AG04450 (cell line): ENCODE results near the gene IFNB1. TPM values are rescaled to one million over a fixed set of nuclear protein-coding genes. Genes with fewer than 3 reads are reported as not detected.

Source experiments
- CTCF ChIA-PET: fragments of 300-600, 350-600 bp; formaldehyde crosslinking; extraction: SDS; loops from one replicate; lab custom pipeline; 2022; ENCODE audit warnings: antibody characterized with exemption, inconsistent platforms; lab: Charles Lee
- POLR2A ChIA-PET: fragments of 350-600 bp; formaldehyde crosslinking; extraction: SDS; loops from one replicate; lab custom pipeline; 2021; ENCODE audit warnings: antibody characterized with exemption, inconsistent platforms; lab: Yijun Ruan, JAX
- DNase-seq: peaks from one replicate; pipeline ENCODE4 v3.0.0-alpha.2; 2011; ENCODE audit warnings: low read depth, low spot score
- H3K27ac ChIP-seq: one replicate; pipeline ENCODE4 v1.5.1; 2012; ENCODE audit warnings: low read depth, low read length, control low read depth
- H3K27me3 ChIP-seq: one replicate; pipeline ENCODE4 v1.6.0; 2012; ENCODE audit warnings: low read length; ENCODE audit not compliant: control insufficient read depth, insufficient read depth
- H3K4me3 ChIP-seq: 2 replicates; pipeline ENCODE4 v1.5.1; 2011; ENCODE audit warnings: mild to moderate bottlenecking, low read depth, low read length, control low read depth
- H3K9me3 ChIP-seq: 2 replicates; pipeline ENCODE4 v1.5.1; 2012; ENCODE audit warnings: low read length; ENCODE audit not compliant: control insufficient read depth, insufficient read depth
- polyA plus RNA-seq: library from polyadenylated mRNA; depleted of rRNA; stranded (reverse); fragments of >200 nt; gene quantifications from 2 replicates; pipeline ENCODE4 v1.2.3, GENCODE V29; 2011
- TF ChIP-seq, protein P1 (sequence below): IDR thresholded peaks from 2 replicates; pipeline ENCODE4 v1.5.1; 2011; ENCODE audit warnings: low read depth, low read length, control low read depth, inconsistent platforms

The IFNB1 gene
- polyA plus RNA-seq, 1 experiment = not detected

DNA sequence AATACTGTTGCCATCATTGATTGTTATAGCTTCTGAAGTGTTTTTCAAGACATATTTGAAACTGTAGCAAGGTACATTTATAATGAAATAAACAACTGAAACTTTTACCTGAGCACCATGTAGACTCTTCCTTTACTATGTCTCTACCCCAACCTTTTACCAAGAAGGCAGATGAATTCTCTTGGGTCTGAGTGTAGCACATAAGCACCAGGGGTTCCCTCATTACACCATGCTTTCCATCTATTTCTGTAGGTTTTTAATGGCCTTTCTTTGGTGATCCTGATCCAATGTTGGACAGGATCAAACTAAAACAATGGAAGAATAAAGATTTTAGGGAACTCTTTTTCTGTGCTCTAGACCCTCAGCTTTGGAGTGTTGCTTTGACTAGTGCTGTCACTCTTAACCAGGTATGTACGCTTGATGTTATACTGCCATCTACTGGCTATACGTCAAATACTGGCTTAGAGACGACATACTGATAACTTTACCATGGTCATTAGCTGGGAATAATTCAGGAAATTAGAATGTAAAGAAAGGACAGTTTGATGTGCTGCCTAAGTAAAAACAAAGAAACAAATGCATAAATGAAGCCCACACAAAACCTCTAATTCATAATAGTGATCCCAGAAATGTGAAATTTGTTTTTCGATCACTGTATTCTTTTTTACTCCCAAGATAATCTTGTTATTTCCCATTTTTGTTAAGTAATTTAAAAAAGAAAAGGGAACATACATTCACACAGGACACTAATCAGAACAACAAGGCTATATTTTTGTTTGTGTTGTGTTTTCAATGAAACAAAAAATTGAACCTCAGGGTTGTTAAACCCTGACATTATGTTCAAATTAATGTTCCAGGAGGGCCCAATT, 33.2 kb upstream of the IFNB1 start:
- no peaks in the 10 kb centered on the region for H3K27me3 ChIP-seq
- TF ChIP-seq, protein P1, sequence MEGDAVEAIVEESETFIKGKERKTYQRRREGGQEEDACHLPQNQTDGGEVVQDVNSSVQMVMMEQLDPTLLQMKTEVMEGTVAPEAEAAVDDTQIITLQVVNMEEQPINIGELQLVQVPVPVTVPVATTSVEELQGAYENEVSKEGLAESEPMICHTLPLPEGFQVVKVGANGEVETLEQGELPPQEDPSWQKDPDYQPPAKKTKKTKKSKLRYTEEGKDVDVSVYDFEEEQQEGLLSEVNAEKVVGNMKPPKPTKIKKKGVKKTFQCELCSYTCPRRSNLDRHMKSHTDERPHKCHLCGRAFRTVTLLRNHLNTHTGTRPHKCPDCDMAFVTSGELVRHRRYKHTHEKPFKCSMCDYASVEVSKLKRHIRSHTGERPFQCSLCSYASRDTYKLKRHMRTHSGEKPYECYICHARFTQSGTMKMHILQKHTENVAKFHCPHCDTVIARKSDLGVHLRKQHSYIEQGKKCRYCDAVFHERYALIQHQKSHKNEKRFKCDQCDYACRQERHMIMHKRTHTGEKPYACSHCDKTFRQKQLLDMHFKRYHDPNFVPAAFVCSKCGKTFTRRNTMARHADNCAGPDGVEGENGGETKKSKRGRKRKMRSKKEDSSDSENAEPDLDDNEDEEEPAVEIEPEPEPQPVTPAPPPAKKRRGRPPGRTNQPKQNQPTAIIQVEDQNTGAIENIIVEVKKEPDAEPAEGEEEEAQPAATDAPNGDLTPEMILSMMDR = peak; percentile 91
- DNase-seq = peak; percentile 56
- H3K4me3 ChIP-seq = no peak overlapping the region
- POLR2A ChIA-PET = no interaction called here
- no peak overlapping the region for H3K27ac ChIP-seq
- H3K9me3 ChIP-seq = no peaks in the 10 kb centered on the region
- CTCF ChIA-PET = interaction anchor here (0.6 to 6.6 kb wide), 59 partner anchors 8 to 1185 kb away, joined by 3 to 103 read pairs (median 4); partner anchors contain the start of genes IFNB1 and MLLT3

DNA sequence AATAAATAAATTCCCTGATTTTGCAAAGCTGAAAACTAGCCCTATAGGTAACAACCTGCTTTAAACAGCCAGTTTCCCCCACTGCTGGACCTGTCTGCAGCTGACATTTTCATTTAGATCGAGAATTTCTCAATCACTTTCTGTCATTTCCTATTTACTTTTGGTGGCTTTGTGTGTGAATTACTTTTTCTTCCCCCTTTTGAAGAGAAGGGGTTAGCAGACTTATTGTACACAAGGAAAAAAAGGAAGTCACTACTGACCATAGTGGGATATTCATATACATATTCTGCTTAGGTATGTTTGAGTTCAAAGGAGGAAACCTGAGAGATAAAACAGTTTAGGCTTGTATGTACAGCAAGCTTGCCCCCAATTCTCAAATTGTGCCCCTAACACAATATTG, 27.0 kb upstream of the IFNB1 start:
- TF ChIP-seq, protein P1 = no peak
- no peaks in the 10 kb centered on the region for H3K27me3 ChIP-seq
- H3K27ac ChIP-seq = no peak overlapping the region
- H3K4me3 ChIP-seq = no peak overlapping the region
- POLR2A ChIA-PET = no interaction called here
- no peak for DNase-seq
- no peaks in the 10 kb centered on the region for H3K9me3 ChIP-seq
- CTCF ChIA-PET = interaction anchor here (0.5 to 3.4 kb wide), 5 partner anchors 8 to 480 kb away, joined by 3 to 15 read pairs (median 3); no protein-coding TSS in a partner anchor

DNA sequence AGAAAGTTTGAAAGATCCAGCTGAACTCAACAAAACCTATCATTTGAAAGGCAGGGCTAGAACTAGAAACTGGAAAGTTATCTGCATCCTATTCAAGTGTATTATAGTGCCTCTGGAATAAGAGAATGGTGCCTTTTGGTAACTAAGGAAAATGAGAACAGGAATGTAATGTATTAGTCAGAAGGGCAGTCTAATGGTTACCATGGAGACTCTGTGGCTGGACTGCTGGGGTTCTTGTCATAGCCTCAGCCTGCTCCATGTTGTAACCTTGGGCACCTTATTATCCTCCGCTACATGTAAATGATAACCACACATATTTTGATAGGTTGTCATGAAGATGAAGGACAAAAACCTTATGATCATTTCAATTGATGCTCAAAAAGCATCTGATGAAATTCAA, 24.6 kb upstream of the IFNB1 start:
- H3K9me3 ChIP-seq = no peaks in the 10 kb centered on the region
- no peaks in the 10 kb centered on the region for H3K27me3 ChIP-seq
- TF ChIP-seq, protein P1 = no peak
- ChIA-PET POLR2A (no interaction called here), CTCF (interaction anchor here (0.9 to 1.6 kb wide), 2 partner anchors 8 to 161 kb away, joined by 3 to 10 read pairs; no protein-coding TSS in a partner anchor)
- no peak for DNase-seq
- H3K4me3 ChIP-seq = no peak overlapping the region
- no peak overlapping the region for H3K27ac ChIP-seq

DNA sequence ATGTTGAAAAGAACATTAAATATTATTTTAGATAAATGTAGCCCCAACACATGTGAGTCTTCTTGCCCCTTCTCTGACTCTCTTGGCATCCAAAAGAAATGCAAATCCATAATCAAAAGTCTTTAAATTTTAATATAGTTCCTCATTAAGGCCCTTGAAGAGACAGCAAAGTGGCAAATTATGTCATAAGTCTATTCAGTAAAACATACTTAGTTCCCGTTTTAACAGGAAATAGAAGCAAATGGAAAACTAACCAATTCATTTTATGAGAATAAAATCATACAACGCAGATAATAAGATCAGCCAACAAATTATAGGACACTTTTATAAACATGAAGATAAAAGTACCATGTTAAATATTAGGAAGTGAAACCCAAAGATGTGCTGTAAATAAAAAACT, 20.1 kb upstream of the IFNB1 start:
- ChIA-PET POLR2A (no interaction called here), CTCF (interaction anchor here (1.5 kb wide), 1 partner anchor 13 kb away, joined by 7 read pairs; no protein-coding TSS in a partner anchor)
- H3K9me3 ChIP-seq = no peaks in the 10 kb centered on the region
- no peak for DNase-seq
- H3K27ac ChIP-seq = no peak overlapping the region
- TF ChIP-seq, protein P1 = no peak
- no peak overlapping the region for H3K4me3 ChIP-seq
- no peaks in the 10 kb centered on the region for H3K27me3 ChIP-seq

DNA sequence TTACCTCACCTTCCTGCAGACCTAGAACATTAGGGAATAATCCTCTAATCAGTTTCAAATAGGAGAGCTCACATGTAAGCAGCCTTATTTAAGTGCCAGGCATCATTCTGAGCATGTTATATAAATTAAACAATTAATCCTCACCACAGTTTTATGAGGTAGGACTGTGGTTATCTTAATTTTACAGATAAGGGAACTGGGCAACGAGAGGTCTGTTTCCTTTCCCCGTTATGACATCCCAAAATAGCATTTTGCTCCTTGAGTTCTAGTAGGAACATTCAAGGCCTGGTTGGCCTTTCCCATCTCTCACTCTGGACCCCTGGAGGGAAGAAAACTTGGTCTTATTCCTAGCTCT, 19.1 kb upstream of the IFNB1 start:
- ChIA-PET CTCF (interaction anchor here (1.5 to 2.2 kb wide), 3 partner anchors 9 to 472 kb away, joined by 6 to 8 read pairs (median 7); no protein-coding TSS in a partner anchor), POLR2A (no interaction called here)
- TF ChIP-seq, protein P1 = no peak
- Histone ChIP-seq H3K4me3 (no peak overlapping the region), H3K27me3 (no peaks in the 10 kb centered on the region), H3K9me3 (no peaks in the 10 kb centered on the region), H3K27ac (no peak overlapping the region)
- no peak for DNase-seq
